GM19397 (cell line): ENCODE data around the gene ITGB8.

ENCODE experiments used
- ATAC-seq: cut with Tn5 transposase; IDR thresholded peaks from one replicate; pipeline ENCODE4 v1.9.1; 2021; ENCODE audit warnings: mild to moderate bottlenecking, moderate library complexity; ENCODE audit not compliant: unreplicated experiment

The ITGB8 gene

DNA sequence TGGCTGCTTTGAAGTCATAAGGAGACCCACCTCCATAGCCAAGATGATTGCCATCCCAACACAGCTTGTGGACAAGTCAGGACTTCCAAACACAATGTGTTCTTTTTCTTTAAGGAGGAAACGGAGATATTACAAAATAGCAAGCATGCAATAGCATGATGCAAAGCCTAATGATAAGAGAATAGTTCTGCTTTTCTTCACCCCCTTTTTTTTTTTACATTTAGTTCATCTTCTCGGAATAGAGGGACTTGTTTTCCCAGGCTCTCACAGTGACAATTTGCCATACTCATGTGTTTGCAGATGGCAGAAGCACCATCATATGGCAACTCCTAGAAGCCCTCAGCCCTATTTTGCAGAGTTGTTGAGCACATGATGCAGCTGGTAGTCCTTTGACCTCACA is 119.8 kb downstream of the ITGB8 start:
- no peak for ATAC-seq

DNA sequence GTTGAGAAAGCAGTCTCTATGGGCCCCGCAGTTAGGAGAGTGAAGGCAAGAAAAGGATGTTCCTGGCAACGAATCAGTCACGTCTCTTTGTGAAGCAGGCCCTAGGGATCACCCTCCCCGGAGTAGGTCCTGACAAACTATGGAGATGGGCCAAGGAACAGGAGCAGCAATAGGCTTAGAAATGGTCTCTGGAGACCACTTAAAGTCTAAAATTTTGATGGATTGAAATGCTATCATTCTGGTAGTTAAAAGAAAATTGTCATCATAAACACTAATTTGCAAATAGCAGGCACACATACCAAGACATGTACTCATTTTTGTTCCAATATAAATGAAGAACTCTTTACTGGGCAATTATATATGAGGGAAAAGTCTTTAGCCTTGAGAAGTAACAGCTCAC is 123.5 kb downstream of the ITGB8 start:
- no peak for ATAC-seq

DNA sequence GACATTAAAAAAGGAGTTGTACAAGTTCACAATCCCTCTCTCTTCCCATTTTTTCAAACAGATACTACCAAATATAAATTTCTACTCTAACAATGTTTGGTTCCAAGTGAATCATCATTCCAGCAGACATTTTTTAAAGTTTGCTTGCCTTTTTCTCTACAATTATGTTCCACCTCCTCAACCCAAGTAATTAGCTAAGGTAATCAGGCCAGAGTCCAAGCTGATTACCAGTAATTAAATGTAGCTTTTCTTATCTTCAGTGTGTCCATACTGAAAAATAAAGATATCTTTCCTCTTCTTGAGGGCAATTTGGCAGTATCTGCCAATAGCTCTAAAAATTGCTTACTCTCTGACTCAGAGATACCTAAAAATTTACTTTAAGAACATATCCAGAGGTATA is 126.0 kb downstream of the ITGB8 start:
- ATAC-seq: no peak

DNA sequence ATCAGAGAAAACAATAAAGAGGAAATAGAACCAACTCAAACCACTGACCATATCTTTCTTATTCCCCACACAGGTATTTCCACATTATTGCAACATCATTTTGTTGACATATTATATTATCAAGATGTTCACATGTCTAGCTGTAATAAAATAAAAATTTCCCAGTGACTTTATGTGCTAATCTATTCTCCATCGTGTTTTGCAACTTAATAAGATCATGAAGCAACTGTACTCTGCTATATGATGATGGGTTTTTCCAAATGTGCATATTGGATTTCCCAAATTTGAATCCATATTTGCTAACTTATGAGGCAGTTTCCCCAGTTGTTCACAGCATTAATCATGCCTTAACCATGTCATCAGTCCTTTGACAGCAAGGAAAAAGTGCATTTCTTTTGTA is 127.8 kb downstream of the ITGB8 start:
- ATAC-seq: no peak

DNA sequence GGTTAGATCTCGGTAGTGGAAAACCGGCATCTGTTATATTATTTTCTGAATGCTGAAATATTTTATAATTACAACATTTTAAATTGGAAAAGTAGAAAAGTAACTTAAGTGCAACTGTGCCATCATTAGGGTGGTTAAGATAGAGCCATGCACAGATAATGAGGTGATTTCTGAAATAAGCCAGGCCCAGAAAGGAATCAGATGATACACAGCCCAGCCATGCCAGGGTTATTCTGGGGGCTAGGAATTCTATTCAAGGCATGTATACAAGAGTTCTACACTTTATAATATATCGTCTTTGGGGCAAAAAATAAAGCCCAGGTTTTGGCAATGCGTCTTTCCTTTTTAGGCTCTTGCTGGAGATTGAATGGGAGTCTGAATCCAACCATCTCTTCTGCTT is 128.7 kb downstream of the ITGB8 start:
- no peak for ATAC-seq

DNA sequence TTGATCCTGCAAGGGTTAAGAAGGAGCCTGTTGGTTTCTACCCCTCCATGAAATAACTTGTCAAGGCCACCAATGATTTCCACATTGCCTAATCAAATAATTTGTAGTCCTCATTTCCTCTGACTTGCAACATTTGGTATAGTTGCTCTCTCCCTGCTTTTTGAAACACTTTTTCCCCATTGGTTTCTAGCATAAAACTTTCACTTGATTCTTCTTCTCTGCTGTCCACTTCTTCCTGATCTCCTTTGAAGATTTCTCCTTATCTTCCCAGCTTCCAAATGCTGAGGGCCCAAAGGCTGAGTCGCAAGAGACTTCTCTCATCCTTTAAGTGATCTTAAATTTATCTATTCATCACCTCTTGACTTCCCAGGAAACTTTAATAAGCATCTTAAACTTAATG is 134.2 kb downstream of the ITGB8 start:
- no peak for ATAC-seq
